HEK293T (cell line): ENCODE results near the gene STPG3.

Source experiments
- CTCF ChIA-PET: fragments of 350-600 bp; formaldehyde crosslinking; extraction: SDS; loops from one replicate; lab custom pipeline; 2021; ENCODE audit warnings: antibody characterized with exemption, inconsistent platforms; lab: Yijun Ruan, JAX
- POLR2A ChIA-PET: fragments of 350-600 bp; formaldehyde crosslinking; extraction: SDS; loops from one replicate; lab custom pipeline; 2020; ENCODE audit warnings: antibody characterized with exemption, inconsistent platforms; lab: Yijun Ruan, JAX
- DNase-seq: peaks from one replicate; pipeline ENCODE4 v3.0.0; 2012; ENCODE audit warnings: mixed read lengths; ENCODE audit errors: extremely low spot score
- ARNT ChIP-seq: fragments of 450-650 bp; IDR thresholded peaks from 2 replicates; pipeline ENCODE4 v1.6.1; 2017; ENCODE audit warnings: mild to moderate bottlenecking
- BHLHE40 ChIP-seq: fragments of 450-650 bp; IDR thresholded peaks from 2 replicates; pipeline ENCODE4 v1.6.1; 2016; ENCODE audit warnings: mild to moderate bottlenecking, moderate library complexity, borderline replicate concordance
- CTBP1 ChIP-seq: fragments of 450-650 bp; IDR thresholded peaks from 2 replicates; pipeline ENCODE4 v1.6.1; 2016; ENCODE audit warnings: borderline replicate concordance
- ELF4 ChIP-seq: fragments of 450-650 bp; IDR thresholded peaks from 2 replicates; pipeline ENCODE4 v1.6.1; 2017; ENCODE audit warnings: antibody characterized with exemption
- FOXA1 ChIP-seq: fragments of 450-650 bp; IDR thresholded peaks from 2 replicates; pipeline ENCODE4 v1.6.1; 2016; ENCODE audit warnings: mild to moderate bottlenecking
- FOXK2 ChIP-seq: fragments of 450-650 bp; IDR thresholded peaks from 2 replicates; pipeline ENCODE4 v1.6.1; 2016; ENCODE audit warnings: mild to moderate bottlenecking
- FOXM1 ChIP-seq: fragments of 450-650 bp; IDR thresholded peaks from 2 replicates; pipeline ENCODE4 v1.6.1; 2017; ENCODE audit warnings: mild to moderate bottlenecking, borderline replicate concordance
- HDGF ChIP-seq: fragments of 450-650 bp; IDR thresholded peaks from 2 replicates; pipeline ENCODE4 v1.6.1; 2017; ENCODE audit warnings: antibody characterized with exemption, borderline replicate concordance
- L3MBTL2 ChIP-seq: fragments of 450-650 bp; conservative IDR thresholded peaks from 2 replicates; pipeline ENCODE4 v1.6.1; 2016; ENCODE audit warnings: mild to moderate bottlenecking
- LEF1 ChIP-seq: fragments of 450-650 bp; IDR thresholded peaks from 2 replicates; pipeline ENCODE4 v1.6.1; 2017; ENCODE audit warnings: mild to moderate bottlenecking, borderline replicate concordance
- NFRKB ChIP-seq: fragments of 450-650 bp; IDR thresholded peaks from 2 replicates; pipeline ENCODE4 v1.6.1; 2016; ENCODE audit warnings: mild to moderate bottlenecking, moderate library complexity
- SP1 ChIP-seq: fragments of 450-650 bp; IDR thresholded peaks from 2 replicates; pipeline ENCODE4 v1.6.1; 2017
- SUZ12 ChIP-seq: fragments of 450-650 bp; IDR thresholded peaks from 2 replicates; pipeline ENCODE4 v1.6.1; 2016; ENCODE audit warnings: mild to moderate bottlenecking
- TARDBP ChIP-seq: fragments of 450-650 bp; IDR thresholded peaks from 2 replicates; pipeline ENCODE4 v1.6.1; 2016
- ZNF384 ChIP-seq: fragments of 450-650 bp; IDR thresholded peaks from 2 replicates; pipeline ENCODE4 v1.6.1; 2016
- TF ChIP-seq, protein P1 (sequence below): fragments of 450-650 bp; IDR thresholded peaks from 2 replicates; pipeline ENCODE4 v1.6.1; 2016

STPG3 gene

DNA sequence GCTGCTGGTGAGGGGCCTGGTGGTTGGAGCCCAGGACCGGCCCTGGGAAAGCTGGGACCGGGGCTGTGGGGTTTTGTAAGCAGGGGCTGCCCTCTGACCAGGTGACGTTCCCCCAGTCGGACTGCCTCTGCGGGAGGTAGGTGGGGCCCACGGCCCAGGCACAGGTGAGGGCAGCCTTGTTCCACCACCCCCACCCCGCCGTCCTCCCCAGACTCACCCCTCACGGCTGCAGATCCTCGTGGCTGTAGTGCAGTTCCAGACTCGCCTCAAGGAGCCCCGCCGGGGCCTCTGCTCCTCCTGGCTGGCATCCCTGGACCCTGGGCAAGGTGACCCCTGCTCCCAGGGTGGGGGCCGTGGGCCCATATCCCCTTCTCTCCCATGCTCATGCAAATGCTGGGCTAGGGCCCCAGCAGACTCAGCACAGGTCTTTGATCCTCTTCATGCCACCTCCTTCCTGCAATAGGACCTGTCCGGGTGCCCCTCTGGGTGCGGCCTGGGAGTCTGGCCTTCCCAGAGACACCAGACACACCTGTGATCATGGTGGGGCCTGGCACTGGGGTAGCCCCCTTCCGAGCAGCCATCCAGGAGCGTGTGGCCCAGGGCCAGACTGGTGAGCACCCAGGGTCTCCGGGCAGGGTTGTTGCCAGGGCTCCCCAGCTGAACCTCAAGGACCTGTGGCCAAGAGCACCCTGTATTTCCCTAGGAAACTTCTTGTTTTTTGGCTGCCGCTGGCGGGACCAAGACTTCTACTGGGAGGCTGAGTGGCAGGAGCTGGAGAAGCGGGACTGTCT, 35.7 kb upstream of the STPG3 start:
- ChIA-PET POLR2A (interaction anchor here (0.7 to 3.8 kb wide), 4 partner anchors 10 to 21 kb away, joined by 3 to 16 read pairs (median 6); partner anchors contain the start of genes NDOR1, TMEM203 and TPRN), CTCF (no interaction called here)

GRCh38 chr9:137216188-137216965, 34.7 kb upstream of the STPG3 start:
- TF ChIP-seq ZNF384: no peak
- TF ChIP-seq FOXM1: no peak
- TF ChIP-seq ARNT: no peak
- no peak for TF ChIP-seq FOXK2
- no peak for TF ChIP-seq L3MBTL2
- no peak for TF ChIP-seq NFRKB
- TF ChIP-seq LEF1: no peak
- no peak for TF ChIP-seq BHLHE40
- no peak for TF ChIP-seq HDGF
- no peak for TF ChIP-seq SUZ12
- no peak for TF ChIP-seq ELF4
- TF ChIP-seq, protein P1, sequence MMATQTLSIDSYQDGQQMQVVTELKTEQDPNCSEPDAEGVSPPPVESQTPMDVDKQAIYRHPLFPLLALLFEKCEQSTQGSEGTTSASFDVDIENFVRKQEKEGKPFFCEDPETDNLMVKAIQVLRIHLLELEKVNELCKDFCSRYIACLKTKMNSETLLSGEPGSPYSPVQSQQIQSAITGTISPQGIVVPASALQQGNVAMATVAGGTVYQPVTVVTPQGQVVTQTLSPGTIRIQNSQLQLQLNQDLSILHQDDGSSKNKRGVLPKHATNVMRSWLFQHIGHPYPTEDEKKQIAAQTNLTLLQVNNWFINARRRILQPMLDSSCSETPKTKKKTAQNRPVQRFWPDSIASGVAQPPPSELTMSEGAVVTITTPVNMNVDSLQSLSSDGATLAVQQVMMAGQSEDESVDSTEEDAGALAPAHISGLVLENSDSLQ: no peak
- TF ChIP-seq FOXA1: no peak
- no peak for TF ChIP-seq SP1
- no peak for TF ChIP-seq TARDBP
- ChIA-PET POLR2A (interaction anchor here (0.9 to 3.8 kb wide), 6 partner anchors 9 to 27 kb away, joined by 3 to 16 read pairs (median 3); partner anchors contain the start of genes NDOR1, TMEM203 and TPRN), CTCF (no interaction called here)
- DNase-seq: no peak

More for the DNA sequence above, 35.7 kb upstream of the STPG3 start:
- DNase-seq: no peak
- TF ChIP-seq ZNF384 (no peak), BHLHE40 (no peak), LEF1 (no peak), SUZ12 (no peak), NFRKB (no peak), FOXK2 (no peak), L3MBTL2 (no peak), FOXM1 (no peak), SP1 (no peak), TARDBP (no peak), CTBP1 (no peak), HDGF (no peak), ARNT (no peak), ELF4 (no peak), FOXA1 (no peak)
- TF ChIP-seq, protein P1: no peak

DNA sequence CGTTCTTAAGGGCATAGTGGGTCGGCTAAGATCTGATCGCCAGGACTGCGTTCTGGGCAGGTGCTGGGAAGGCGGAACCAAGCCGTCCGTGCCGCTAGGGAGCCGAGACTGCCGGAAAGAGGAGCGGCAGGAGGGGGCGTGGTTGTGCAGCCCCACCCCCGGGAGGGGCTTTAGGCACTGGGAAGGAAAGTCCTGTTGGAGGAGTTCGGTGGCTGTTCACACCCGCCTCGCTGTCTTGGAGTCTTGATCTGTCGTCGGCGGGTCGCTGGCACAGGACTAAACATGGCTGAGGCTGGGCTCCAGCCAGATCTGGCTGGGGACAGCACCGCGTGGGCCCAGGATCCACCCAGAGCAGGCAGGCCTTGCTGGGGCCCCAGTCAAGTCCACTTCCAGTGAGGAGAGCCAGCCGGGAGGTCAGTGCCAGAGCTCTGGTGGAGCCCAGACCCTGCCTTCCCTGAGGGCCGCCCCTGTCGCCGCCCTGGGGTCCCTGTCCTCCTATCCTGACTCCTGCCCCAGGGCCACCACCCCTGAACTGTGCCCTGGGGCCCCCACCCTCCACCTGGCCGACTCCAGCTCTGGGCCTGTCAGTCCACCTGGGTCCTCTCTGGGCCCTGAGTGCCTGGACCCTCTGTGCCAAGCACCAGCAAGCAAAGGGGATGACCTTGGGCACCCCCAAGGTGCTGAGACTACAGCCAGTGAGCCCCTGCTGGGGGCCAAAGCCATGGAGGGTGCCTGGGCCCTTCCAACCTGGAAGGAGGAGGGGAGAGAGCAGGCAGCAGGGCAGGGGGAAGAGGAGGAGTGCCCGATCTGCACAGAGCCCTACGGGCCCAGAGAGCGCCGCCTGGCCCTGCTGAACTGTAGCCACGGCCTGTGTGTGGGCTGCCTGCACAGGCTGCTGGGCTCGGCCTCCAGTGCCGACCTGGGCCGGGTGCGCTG, 33.5 kb upstream of the STPG3 start:
- ChIA-PET POLR2A (interaction anchor here (0.9 to 3.8 kb wide), 5 partner anchors 13 to 28 kb away, joined by 3 to 16 read pairs (median 3); partner anchors contain the start of genes NDOR1, TMEM203 and TPRN), CTCF (no interaction called here)
- TF ChIP-seq SUZ12 (no peak), FOXK2 (no peak), ARNT (no peak), LEF1 (no peak), HDGF (no peak), TARDBP (no peak), L3MBTL2 (no peak)
- TF ChIP-seq, protein P1: no peak
- DNase-seq: peak; percentile 55

GRCh38 chr9:137218212-137218753, 32.8 kb upstream of the STPG3 start:
- CTCF ChIA-PET: no interaction called here

DNA sequence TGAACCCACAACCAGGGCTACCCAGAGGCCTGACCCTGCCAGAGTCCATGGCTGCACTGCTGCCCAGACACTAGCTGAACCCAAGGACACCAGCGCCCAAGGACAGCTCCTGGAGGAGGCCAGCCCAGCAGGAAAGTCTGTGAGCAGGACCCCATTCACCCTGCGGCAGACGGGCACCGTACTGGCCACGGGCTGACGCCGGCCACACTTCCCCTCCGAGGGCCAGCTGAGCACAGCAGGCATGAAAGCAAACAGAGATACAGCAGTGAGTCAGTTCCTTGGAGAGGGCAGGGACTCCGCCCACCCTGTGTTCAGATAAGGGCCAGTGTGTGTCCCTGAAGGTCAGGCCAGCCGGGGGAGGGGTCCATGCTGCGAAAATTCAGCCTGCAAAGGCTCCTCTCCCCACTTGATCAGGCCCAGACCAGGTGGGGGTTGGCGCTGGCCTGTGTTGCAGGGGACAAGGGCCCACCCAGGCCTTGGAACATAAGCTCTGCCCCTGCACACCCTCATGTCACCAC, 32.3 kb upstream of the STPG3 start:
- ChIA-PET POLR2A (interaction anchor here (1.1 to 1.7 kb wide), 2 partner anchors 14 to 30 kb away, joined by 3 to 5 read pairs; partner anchors contain the start of genes ANAPC2, NDOR1, SSNA1 and TMEM203), CTCF (no interaction called here)
- TF ChIP-seq, protein P1: no peak
- no peak for TF ChIP-seq FOXA1
- no peak for TF ChIP-seq ZNF384
- no peak for TF ChIP-seq ARNT
- TF ChIP-seq LEF1: no peak
- TF ChIP-seq ELF4: no peak
- no peak for TF ChIP-seq NFRKB
- no peak for TF ChIP-seq FOXK2
- TF ChIP-seq HDGF: no peak
- no peak for TF ChIP-seq SP1
- no peak for TF ChIP-seq FOXM1
- no peak for TF ChIP-seq CTBP1
- no peak for TF ChIP-seq TARDBP
- TF ChIP-seq SUZ12: no peak
- TF ChIP-seq L3MBTL2: no peak
- TF ChIP-seq BHLHE40: no peak
- no peak for DNase-seq

More at GRCh38 chr9:137218212-137218753, 32.8 kb upstream of the STPG3 start:
- no peak for TF ChIP-seq CTBP1
- DNase-seq: no peak
- POLR2A ChIA-PET: interaction anchor here (1.7 kb wide), 1 partner anchor 14 kb away, joined by 5 read pairs; the partner anchor contains the start of genes NDOR1 and TMEM203
